Measurements from ENCODE around the gene FAU. TPM values are rescaled to one million over a fixed set of nuclear protein-coding genes. Genes with fewer than 3 reads are reported as not detected.

FAU gene
- total and polyA plus RNA-seq, 2 of the 13 experiments (the other 11 are each of a cell fraction or from before 2014, with no cell fraction given), result 374 to 869 TPM

GRCh38 chr11:65115361-65116082 lies 6.4 kb downstream of the FAU start:
- Histone ChIP-seq H3K27ac (ENCODE audit: extremely low read length, insufficient read depth, low read length) (no peak overlapping the region), H2AFZ (ENCODE audit: low read length) (no peak overlapping the region), H3K4me2 (ENCODE audit: low read depth, low read length) (no peak overlapping the region), H3K9me3 (ENCODE audit: low read length) (no peaks in the 10 kb centered on the region), H4K20me1 (ENCODE audit: insufficient read depth, low read length) (no peaks in the 10 kb centered on the region), H3K27me3 (ENCODE audit: control insufficient read depth in 1 of 2, insufficient read depth in 2 of 2, low read length in 2 of 2) (no peaks in the 10 kb centered on the region), H3K36me3 (replicated peaks in 1 of 2; ENCODE audit: control insufficient read depth in 1 of 2, insufficient read depth in 2 of 2, low read length in 2 of 2) (peaks cover 3 to 18% of the 10 kb centered on the region in 2 experiments; a peak in 4 of 5 replicates), H3K4me3 (replicated peaks in 1 of 3; ENCODE audit: insufficient read depth in 1 of 3, low read depth in 2 of 3, low read length in 3 of 3) (no peak overlapping the region), H3K4me1 (ENCODE audit: insufficient read depth, low read length) (peaks cover 44% of the 10 kb centered on the region), H3K79me2 (ENCODE audit: insufficient read depth, low read length) (peaks cover 12% of the 10 kb centered on the region), H3K9ac (ENCODE audit: insufficient read depth, low read depth, low read length) (no peak overlapping the region)
- intact Hi-C loops (cut with micrococcal nuclease; ENCODE audit: unreplicated experiment), result loop anchor here (2.0 kb wide), 1 partner anchor 51 kb away; no protein-coding TSS in a partner anchor
- ChIA-PET POLR2A (no interaction called here), CTCF (ENCODE audit: low intra/inter-chr PET ratio, low total read pairs) (no interaction called here)
- ATAC-seq, result no peak
- in situ Hi-C loops (cut with HindIII; ENCODE audit: extremely low pct_ligation_motif_present, low pct_unique_long_range_greater_than_20kb), result no loop called here
- WGBS (ENCODE audit: low lambda C conversion rate), result 98% methylated on average over 13 of the region's 21 CpGs
- 0 out of 2 replicates have a peak, but pooled peaks have one; percentile 31 for TF ChIP-seq CSRNP1 (CRISPR knock-in tag; IDR thresholded peaks at IDR 0.05)
- peak; percentile 44; the same call in 1 of the 2 replicates for TF ChIP-seq POLR2AphosphoS2 (IDR thresholded peaks at IDR 0.05; ENCODE audit: low read depth, low read length)
- peak; percentile 43; the same call in 1 of the 2 replicates for TF ChIP-seq MNT (IDR thresholded peaks at IDR 0.05)
- peak; percentile 64 for TF ChIP-seq RBFOX2 (IDR thresholded peaks at IDR 0.05; ENCODE audit: low read depth, low read length)
- peak in 1 of 2 experiments; percentile 30; a peak in 1 of 4 replicates for TF ChIP-seq POLR2A (IDR thresholded peaks at IDR 0.05; ENCODE audit: insufficient read depth in 1 of 2, low read depth in 2 of 2, low read length in 2 of 2)
- TF ChIP-seq ZBTB42 (CRISPR knock-in tag; IDR thresholded peaks at IDR 0.05), result no peak
- no peak for DNase-seq (ENCODE audit: low spot score)
- FAIRE-seq, result no peak
- BruUV-seq (replicated peaks), result no TSS peak

Measured in HepG2 (cell line).